ENCODE data around the gene ZNF132.

DNA sequence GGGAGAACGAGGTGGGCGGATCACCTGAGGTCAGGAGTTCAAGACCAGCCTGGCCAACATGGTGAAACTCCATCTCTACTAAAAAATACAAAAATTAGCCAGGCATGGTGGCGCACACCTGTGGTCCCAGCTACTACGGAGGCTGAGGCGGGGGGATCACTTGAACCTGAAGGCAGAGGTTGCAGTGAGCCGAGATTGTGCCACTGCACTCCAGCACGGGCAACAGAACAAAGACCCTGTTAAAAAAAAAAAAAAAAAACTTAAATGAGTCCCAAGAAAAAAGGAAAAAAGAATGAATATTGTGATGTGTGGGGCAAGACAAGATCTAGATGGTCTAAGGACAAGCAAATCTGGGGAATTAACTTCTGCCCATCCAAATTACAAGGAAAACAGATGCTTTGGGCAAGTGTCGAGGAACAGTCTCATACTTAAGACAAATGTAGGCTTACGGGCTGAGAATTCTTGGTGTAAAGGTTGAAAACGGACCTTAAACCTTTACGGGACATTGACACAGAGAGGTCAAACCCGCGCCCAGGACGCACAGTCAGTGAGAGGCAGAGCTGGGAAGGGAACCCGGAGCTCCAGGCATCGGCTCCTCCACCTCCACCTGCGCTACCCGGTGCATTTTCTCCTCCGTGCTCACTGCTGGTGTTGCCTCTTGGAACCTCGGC, 26.3 kb upstream of the ZNF132 start:
- TF ChIP-seq CTCF (IDR thresholded peaks at IDR 0.05) (no peak), POLR2A (IDR thresholded peaks at IDR 0.05) (no peak)

Data from body of pancreas (tissue), 4 donors.